ENCODE measurements around the gene LILRB1. TPM values are rescaled to one million over a fixed set of nuclear protein-coding genes. Genes with fewer than 3 reads are reported as not detected.

LILRB1 gene
- polyA plus RNA-seq, 1 of the 3 experiments (the other 2 are of a cell fraction) = not detected

- Histone ChIP-seq H3K4me2 (no peak overlapping the region), H3K9me2 (no peaks in the 10 kb centered on the region), H2AFZ (ENCODE audit: low read depth) (no peak overlapping the region), H4K20me1 (ENCODE audit: insufficient read depth) (no peaks in the 10 kb centered on the region), H3K79me2 (ENCODE audit: insufficient read depth) (no peaks in the 10 kb centered on the region), H3K27me3 (ENCODE audit: insufficient read depth) (peaks cover 1% of the 10 kb centered on the region; the same call in 1 of the 2 replicates), H3K27ac (ENCODE audit: low read depth in 2 of 2, low read length in 1 of 2) (no peak overlapping the region), H3K36me3 (replicated peaks in 1 of 2; ENCODE audit: control insufficient read depth in 1 of 2, insufficient read depth in 2 of 2, low read length in 1 of 2) (no peaks in the 10 kb centered on the region), H3K9ac (no peak overlapping the region), H3F3A (replicated peaks; ENCODE audit: insufficient read depth) (no peaks in the 10 kb centered on the region), H3K4me1 (ENCODE audit: control insufficient read depth in 1 of 2, insufficient read depth in 2 of 2, low read depth in 1 of 2, low read length in 1 of 2) (no peaks in the 10 kb centered on the region), H3K4me3 (ENCODE audit: low read depth in 2 of 2, low read length in 1 of 2) (no peak overlapping the region), H3K9me3 (peaks cover 7% of the 10 kb centered on the region; the same call in 1 of the 2 replicates)
- TF ChIP-seq EZH2phosphoT487 (IDR thresholded peaks at IDR 0.05; ENCODE audit: borderline replicate concordance, low read depth) (no peak), USF2 (IDR thresholded peaks at IDR 0.05; ENCODE audit: borderline replicate concordance, low read depth, low read length) (no peak), TAF1 (IDR thresholded peaks at IDR 0.05; ENCODE audit: borderline replicate concordance, low read depth, low read length) (no peak), RFX5 (IDR thresholded peaks at IDR 0.05; ENCODE audit: low read length) (no peak), REST (IDR thresholded peaks at IDR 0.05; ENCODE audit: low read depth, low read length) (no peak), MXI1 (IDR thresholded peaks at IDR 0.05; ENCODE audit: low read depth, low read length) (no peak), RCOR1 (IDR thresholded peaks at IDR 0.05; ENCODE audit: low read length) (no peak), TEAD4 (IDR thresholded peaks at IDR 0.05; ENCODE audit: borderline replicate concordance, insufficient read depth) (no peak), CTCF (IDR thresholded peaks at IDR 0.05) (no peak), RAD21 (IDR thresholded peaks at IDR 0.05; ENCODE audit: low read length) (no peak), ELF1 (IDR thresholded peaks at IDR 0.05) (no peak), SMC3 (IDR thresholded peaks at IDR 0.05; ENCODE audit: low read depth, low read length) (no peak), GATA2 (CRISPR knock-in tag; IDR thresholded peaks at IDR 0.05) (no peak), FOXM1 (IDR thresholded peaks at IDR 0.05; ENCODE audit: low read depth) (no peak), SIN3A (IDR thresholded peaks at IDR 0.05; ENCODE audit: borderline replicate concordance, low read depth, low read length) (no peak), NRF1 (IDR thresholded peaks at IDR 0.05; ENCODE audit: low read depth, low read length) (no peak)
- 6% methylated on average over 5 of the region's 5 CpGs for WGBS (ENCODE audit: low lambda C conversion rate)
- ChIA-PET CTCF (no interaction called here), POLR2A (no interaction called here)
- no peak for DNase-seq
These were observed 30.1 kb upstream of the LILRB1 start for GRCh38 chr19:54600212-54600611.

Measured in SK-N-SH (cell line).